CD4-positive, alpha-beta T cell treated with Interleukin-21 for 1 hour (primary cell): Measurements from ENCODE around the gene LRRK1.

Experiments
- DNase-seq: peaks from one replicate; pipeline ENCODE4 v3.0.0-alpha.2; 2020

The LRRK1 gene

DNA sequence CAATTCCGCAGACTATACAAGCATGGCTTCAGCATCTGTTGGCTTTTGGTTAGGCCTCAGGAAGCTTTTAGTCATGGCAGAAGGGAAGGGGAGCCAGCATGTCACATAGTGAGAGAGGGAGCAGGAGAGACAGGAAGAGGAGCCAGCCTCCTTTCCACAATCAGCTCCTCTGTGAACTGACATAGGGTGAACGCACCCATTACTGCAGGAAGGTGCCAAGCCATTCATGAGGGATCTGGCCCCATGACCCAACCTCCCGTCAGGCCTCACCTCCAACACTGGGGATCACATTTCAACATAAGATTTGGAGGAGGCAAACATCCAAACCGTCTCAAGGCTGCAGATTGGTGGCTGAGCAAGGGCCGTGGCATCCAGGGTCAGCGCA lies 106.3 kb downstream of the LRRK1 start:
- no peak for DNase-seq

DNA sequence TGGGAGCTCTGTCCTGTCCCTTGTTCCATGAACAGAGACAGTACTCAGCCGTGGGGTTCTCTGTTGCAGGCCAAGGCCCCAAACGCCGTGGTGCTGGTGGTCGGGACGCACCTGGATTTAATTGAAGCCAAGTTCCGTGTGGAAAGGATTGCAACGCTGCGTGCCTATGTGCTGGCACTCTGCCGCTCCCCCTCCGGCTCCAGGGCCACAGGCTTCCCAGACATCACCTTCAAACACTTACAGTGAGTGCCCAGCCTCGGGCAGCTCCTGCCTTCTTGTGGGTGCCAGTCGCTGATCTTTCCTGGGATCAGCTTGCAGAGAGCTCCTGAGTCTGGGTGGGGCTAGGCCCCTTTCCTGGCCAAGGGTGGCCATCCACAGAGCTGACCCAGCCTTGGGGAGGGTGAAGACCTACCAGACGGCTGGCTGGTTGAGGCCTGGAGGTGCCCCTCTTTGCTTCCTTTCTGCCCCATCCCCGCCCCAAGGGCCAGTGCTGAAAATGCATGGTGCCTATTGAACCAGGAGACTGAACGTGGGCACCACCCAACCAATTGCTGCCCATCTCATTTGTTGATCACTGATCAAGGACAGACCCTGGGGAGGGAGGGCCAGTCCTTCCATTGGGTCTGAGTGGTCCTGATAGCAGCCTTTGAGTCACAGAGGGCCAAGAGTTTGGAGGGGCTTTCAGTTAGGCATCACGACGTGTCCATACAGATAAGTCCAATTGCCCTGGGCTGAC lies 106.9 kb downstream of the LRRK1 start:
- no peak for DNase-seq

DNA sequence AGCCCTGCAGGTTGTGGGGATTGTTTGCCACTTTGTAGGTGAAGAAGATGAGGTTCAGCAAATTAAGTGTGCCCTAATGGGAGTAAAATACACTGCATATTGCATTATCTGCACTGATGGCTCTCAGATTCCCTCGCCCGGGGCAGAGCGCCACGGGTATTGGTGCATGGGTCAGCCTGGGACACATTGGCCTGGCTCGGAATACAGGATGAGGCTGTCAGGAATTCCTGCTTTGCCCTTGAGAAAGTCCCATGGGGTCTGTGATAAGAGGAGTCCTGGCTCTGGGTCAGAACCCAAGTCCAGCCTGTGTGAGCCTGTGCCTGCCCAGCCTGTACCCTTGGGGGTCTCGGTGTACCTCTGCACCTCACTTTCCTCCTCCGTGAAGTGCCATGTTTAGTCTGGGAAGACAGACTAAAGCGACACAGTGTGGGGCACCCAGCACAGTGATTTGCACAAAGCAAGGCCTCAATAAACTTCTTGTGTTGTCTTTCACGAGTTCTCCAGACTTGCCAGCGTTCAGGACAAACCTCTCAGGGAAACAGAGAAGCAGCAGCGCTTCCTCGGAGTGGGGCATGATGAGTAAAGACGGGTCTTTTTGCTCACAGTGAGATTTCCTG lies 107.6 kb downstream of the LRRK1 start:
- DNase-seq: no peak

DNA sequence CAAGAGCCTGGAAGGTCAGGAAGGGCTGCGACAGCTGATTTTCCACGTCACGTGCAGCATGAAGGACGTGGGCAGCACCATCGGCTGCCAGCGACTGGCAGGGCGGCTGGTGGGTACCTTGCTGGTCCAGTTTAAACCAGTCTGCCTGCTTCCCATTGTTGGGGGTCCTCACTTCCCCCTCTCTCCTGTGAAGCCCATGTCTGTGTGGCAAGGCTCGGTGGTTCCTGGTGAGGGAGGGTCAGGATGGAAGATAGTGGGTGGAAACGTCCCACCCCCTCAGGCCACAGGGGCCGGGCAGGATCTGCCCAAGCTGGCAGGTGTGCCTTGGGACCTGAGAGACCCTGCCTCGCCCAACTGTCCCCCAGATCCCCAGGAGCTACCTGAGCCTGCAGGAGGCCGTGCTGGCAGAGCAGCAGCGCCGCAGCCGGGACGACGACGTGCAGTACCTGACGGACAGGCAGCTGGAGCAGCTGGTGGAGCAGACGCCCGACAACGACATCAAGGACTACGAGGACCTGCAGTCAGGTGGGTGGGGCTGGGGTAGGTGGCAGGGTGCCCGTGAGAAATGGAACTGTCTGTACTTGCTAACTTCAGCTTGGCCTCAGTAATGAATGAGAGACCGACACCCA lies 108.2 kb downstream of the LRRK1 start:
- no peak for DNase-seq

DNA sequence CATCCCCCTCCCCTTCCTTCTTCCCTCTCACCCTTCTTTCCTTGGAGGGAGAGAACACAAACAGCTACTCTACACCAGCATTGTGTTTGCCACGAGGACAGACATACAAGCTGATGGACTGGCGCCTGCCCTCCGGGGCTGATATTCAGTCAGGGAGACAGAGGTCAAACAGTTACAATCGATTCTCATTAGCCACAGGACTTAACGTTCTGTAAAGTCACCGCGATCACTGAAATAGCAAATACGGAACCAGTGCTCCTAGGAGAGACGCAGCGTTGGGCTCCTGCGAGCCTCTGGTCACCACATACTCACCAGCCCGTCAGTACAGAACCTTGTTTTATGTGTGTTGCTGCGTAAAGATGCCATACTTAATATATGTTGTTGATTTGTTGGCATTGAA lies 108.8 kb downstream of the LRRK1 start:
- DNase-seq: no peak

- no peak for DNase-seq
Observed at GRCh38 chr15:101028321-101028720, 109.2 kb downstream of the LRRK1 start.

GRCh38 chr15:101028772-101029438 lies 109.7 kb downstream of the LRRK1 start:
- no peak for DNase-seq

DNA sequence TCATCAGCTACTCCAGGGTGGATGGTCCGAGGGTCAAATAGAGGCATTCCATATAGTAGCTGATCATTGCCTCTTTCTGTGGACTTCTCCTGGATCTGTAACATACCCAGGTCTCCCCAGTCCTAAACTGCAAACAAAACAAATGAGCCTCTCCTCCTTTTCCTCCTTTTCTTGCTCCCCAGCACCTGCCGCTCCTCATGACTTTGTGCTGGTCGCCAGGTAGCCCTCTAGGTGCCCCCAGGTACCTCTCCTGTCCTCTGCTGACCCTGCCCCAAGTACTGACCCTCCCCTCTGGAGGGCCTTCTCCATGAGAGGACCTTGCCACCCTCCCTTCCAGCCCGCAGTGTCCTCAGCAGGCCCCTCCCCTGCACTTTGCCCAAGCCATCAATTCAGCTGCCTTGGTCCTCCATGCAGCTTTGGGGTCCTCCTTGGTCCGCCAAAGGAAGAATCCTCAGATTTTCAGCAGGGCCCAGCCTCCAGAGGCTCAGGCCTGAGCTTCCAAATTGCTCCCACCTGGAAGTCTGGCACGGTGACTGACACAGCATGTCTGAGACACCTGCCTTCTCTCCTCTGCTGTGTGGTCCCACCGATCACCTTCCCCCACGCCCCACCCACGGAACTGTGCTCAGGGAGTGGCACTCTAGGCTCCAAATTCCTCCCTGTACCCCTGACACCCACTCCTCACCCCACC lies 111.0 kb downstream of the LRRK1 start:
- DNase-seq: no peak

GRCh38 chr15:101031213-101031612 lies 112.1 kb downstream of the LRRK1 start:
- DNase-seq: no peak

DNA sequence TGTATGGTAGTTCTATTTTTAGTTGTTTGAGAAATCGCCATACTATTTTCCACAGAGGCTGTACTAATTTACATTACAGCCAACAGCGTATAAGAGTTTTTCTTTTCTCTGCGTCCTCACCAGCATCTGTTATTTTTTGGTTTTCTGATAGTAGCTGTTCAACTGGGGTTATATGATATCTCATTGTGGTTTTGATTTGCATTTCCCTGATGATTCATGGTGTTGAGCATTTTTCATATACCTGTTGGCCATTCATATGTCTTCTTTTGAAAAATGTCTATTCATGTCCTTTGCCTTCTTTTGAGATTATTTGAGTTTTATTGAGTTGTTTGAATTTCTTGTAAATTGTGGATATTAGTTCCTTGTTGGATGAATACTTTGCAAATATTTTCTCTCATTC lies 114.6 kb downstream of the LRRK1 start:
- DNase-seq: no peak

DNA sequence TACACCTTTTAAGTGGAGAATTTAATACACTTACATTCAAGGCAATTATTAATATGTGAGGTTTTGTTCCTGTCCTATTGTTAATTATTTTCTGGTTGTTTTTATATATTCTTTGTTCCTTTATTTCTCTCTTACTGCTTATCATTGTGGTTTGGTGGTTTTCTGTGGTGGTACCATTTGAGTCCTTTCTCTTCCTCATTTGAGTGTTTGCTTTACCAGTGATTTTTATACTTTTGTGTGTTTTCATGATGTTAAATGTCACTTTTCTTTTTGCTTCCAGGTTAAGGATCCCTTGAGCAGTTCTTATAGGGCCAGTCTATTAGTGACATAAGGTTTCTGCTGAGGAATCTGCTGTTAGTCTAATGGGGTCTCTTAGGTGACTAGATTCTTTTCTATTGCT lies 116.5 kb downstream of the LRRK1 start:
- no peak for DNase-seq

DNA sequence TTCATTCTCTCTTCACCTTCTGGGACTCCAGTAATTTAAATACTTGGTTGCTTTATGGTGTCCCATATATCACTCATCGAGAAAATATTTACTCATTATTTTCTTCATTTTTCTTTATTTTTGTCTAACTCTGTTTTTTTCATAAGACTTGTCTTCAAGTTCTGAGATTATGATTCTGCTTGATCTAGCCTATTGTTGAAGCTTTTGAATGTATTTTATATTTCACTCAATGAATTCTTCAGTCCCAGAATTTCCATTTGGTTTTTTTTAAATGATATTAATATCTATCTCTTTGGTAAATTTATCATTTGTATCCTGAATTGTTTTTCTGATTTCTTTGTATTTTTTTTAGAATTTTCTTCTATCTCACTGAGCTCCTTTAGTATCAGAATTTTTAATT lies 117.0 kb downstream of the LRRK1 start:
- no peak for DNase-seq

DNA sequence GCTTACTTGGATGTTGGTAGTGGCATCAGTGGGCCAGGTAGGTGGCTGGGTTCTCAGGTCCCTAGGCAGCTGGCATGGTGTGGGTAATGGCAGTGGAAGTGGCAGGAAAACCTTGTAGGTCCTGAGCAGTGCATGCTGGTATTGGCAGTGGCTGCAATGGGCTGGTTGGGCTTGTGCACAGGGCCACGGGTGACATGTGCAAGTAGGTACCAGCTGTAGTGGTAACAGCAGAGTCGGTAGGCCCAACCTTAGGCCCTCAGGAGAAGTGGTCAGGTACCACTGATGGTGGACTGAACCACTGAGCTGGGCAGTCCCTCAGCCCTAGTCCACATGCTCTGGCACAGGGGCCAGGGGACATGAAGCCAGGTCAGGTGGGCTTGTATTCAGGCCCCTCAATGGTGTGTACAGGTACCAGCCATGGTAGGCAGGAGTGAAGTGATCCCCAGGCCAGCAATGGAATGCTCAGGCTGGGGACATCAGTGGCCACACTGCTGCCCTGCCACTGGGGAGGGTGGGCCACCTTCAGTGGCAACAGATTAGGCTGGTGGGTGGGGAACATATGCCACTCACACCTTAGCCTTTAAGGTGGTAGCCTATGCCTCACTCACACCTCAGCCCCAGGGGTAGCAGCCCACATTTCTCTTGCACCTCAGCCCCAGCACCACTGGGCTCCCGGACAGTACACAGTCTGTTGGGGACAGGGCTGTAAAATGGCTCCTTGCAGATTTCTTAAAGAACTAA lies 118.1 kb downstream of the LRRK1 start:
- no peak for DNase-seq

DNA sequence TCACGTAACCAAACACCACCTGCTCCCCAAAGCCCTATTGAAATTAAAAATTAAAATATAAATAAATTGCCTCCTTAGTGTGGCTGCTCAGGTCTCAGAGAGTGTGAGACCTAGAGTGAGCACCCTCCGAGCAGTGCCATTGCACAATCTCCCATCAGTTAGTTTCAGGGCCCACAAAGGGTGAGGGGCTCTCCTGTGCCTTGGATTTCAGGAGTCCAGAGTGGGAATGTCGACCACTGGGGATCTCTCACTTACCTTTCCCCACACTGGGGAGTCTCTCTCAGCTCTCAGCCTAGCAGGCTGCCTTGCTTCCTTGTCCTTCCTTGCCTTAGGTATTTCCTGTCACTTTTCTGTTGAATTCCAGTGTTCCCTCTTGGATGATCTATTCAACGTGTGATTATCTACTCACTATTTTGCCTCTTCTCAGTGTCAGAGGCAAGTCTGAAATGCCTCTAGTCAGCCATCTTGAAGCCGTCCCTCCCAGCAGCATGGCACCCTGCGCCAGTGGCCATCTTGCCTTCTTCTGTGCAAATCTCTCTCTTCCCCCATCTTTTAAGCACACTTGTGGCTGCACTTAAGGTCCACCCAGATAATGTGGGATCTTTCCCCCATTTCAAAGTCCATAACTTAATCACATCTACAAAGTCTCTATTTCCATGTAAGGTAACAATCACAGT lies 119.3 kb downstream of the LRRK1 start:
- DNase-seq: no peak

GRCh38 chr15:101039461-101039860 lies 120.3 kb downstream of the LRRK1 start:
- DNase-seq: no peak

- no peak for DNase-seq
Observed at GRCh38 chr15:101042320-101042719, 123.2 kb downstream of the LRRK1 start.

DNA sequence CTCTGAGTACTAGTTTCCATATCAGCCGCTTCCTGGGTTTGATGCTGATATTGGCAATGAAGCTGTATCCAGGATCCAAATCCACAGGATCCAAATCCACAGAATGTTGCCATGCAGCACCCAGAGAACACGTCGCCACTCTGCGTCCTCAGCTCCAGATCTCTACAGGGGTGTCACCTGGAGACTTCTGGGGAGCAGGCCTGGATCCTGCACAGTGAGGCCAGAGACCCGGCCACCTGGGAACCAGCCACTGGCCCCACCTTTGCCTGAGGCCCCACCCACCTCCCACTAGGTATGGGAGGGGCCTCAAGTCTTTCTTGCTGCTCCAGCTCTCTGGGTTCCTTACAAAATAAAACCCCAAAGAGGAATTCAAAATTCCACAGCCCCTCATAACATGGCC lies 123.9 kb downstream of the LRRK1 start:
- DNase-seq: no peak

DNA sequence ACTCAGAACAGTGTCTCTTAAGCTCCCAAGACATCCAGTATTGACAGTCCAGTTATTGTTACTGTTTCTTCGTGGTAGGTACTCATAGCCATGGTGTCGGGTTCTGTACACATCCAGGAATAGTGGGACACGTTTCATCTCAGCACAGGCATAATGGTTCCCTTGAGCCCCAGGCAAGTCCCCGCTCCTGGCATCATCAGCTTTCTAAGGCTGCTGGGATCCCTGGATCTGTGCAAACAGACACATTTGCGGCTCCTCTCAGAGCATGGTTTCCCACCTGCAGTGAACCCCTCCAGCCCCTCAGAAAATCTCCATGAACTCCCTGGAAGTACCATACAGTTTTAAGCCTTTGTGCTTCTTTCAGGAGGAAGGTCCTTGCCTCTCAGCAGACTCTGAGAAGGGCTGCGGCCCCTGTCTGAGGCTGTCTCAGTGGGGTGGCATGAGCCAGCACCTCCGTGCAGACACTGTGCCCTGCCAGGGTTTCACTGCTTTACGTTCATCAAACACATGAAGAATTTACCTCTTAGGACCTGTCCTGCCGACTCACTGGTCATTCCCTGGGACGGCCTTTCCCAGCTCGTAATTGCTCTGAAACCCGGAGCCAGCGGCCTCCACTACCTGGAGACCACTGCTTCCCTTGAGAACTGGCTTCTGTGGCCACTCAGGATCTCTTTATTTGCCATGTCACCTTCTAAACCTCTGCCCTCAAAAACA lies 124.9 kb downstream of the LRRK1 start:
- DNase-seq: no peak

- DNase-seq: no peak
Observed at GRCh38 chr15:101044625-101045235, 125.6 kb downstream of the LRRK1 start.

- DNase-seq: no peak
Observed at GRCh38 chr15:101045236-101045646, 126.1 kb downstream of the LRRK1 start.
